HCT116 (cell line): ENCODE measurements around the gene ZNF319. TPM values are rescaled to one million over a fixed set of nuclear protein-coding genes. Genes with fewer than 3 reads are reported as not detected.

Experiments
- ATAC-seq: fragments of 200-7000 bp; cut with Tn5 transposase; 2 replicates; pipeline ENCODE4 v1.9.1; 2020; ENCODE audit warnings: mild to moderate bottlenecking, moderate library complexity
- BruUV-seq: library from RNA; stranded (reverse); fragments of 400-500 nt; replicated peaks from 2 replicates; lab custom pipeline; 2021; lab: Mats Ljungman, UMichigan
- CTCF ChIA-PET: fragments of 300-600 bp; sonication (Branson Sonifier 250); formaldehyde crosslinking; loops from one replicate; lab custom pipeline; 2021; ENCODE audit warnings: antibody characterized with exemption; lab: Charles Lee
- POLR2A ChIA-PET: fragments of 300-600, 350-600 bp; sonication (Branson Sonifier 250); formaldehyde crosslinking; loops from one replicate; lab custom pipeline; 2021; ENCODE audit warnings: antibody characterized with exemption; lab: Charles Lee
- RAD21 ChIA-PET, 2 experiments: fragments of 300-600 bp; sonication (Branson Sonifier 250); formaldehyde crosslinking; loops; one replicate each; lab custom pipeline; 2023; ENCODE audit warnings: low total read pairs in 2 of 2; ENCODE audit not compliant: uncharacterized antibody in 2 of 2, unreplicated experiment in 2 of 2, low non-redundant PET in 1 of 2; lab: Charles Lee
- DNase-seq: peaks from one replicate; pipeline ENCODE4 v3.0.0-alpha.2; 2010; ENCODE audit warnings: low read depth, low spot score
- H2AFZ ChIP-seq: fragments of 200-600 bp; shearing (Covaris generic), sonication (generic); 2 replicates; pipeline ENCODE4 v1.6.1; 2017; ENCODE audit warnings: low read depth, mixed run types, mixed read lengths, antibody characterized with exemption, low read length; ENCODE audit not compliant: poor library complexity, severe bottlenecking
- H3K27ac ChIP-seq: 2 replicates; pipeline ENCODE4 v1.5.1; 2012; ENCODE audit warnings: low read depth, low read length
- H3K27me3 ChIP-seq: fragments of 200-600 bp; sonication (generic); 2 replicates; pipeline ENCODE4 v1.6.1; 2016; ENCODE audit warnings: mixed run types, low read length, mixed read lengths; ENCODE audit not compliant: insufficient read depth
- H3K36me3 ChIP-seq, 2 experiments: fragments of 200-500 bp in 1 of 2; fragments of 200-600 bp in 1 of 2; sonication (Bioruptor generic) in 1 of 2; sonication (generic) in 1 of 2; 2 replicates each; pipeline versions ENCODE4 v1.5.1 to v1.6.1; 2014 to 2016; ENCODE audit warnings: low read length in 2 of 2, inconsistent platforms in 1 of 2, mixed read lengths in 1 of 2, mixed run types in 1 of 2; ENCODE audit not compliant: insufficient read depth in 2 of 2, control insufficient read depth in 1 of 2
- H3K4me1 ChIP-seq, 2 experiments: fragments of 200-600 bp in 1 of 2; sonication (generic) in 1 of 2; 2 replicates each; pipeline versions ENCODE4 v1.5.1 to v1.6.1; 2012 to 2017; ENCODE audit warnings: low read length in 2 of 2, inconsistent platforms in 1 of 2, mild to moderate bottlenecking in 1 of 2, mixed read lengths in 1 of 2, mixed run types in 1 of 2, moderate library complexity in 1 of 2; ENCODE audit not compliant: insufficient read depth in 2 of 2, control insufficient read depth in 1 of 2
- H3K4me2 ChIP-seq: fragments of 200-600 bp; sonication (generic); 2 replicates; pipeline ENCODE4 v1.6.1; 2017; ENCODE audit warnings: mixed run types, low read length, mixed read lengths
- H3K4me3 ChIP-seq, 2 experiments: fragments of 200-600 bp in 1 of 2; sonication (generic) in 1 of 2; replicated peaks in 1 of 2; 2 replicates each; pipeline ENCODE4 v1.5.1; 2011 to 2016; ENCODE audit warnings: low read length in 2 of 2, control low read depth in 1 of 2, low read depth in 1 of 2, mild to moderate bottlenecking in 1 of 2, mixed read lengths in 1 of 2, mixed run types in 1 of 2
- H3K79me2 ChIP-seq: fragments of 200-600 bp; sonication (generic); 2 replicates; pipeline ENCODE4 v1.6.1; 2017; ENCODE audit warnings: mild to moderate bottlenecking, mixed run types, low read length, moderate library complexity, mixed read lengths; ENCODE audit not compliant: insufficient read depth
- H3K9ac ChIP-seq: fragments of 200-600 bp; sonication (generic); 2 replicates; pipeline ENCODE4 v1.6.1; 2016; ENCODE audit warnings: low read length, mixed read lengths
- H3K9me2 ChIP-seq: fragments of 200-600 bp; sonication (generic), shearing (Covaris generic); 2 replicates; pipeline ENCODE4 v1.6.1; 2017; ENCODE audit warnings: mixed run types, mild to moderate bottlenecking, moderate library complexity; ENCODE audit not compliant: insufficient read depth
- H3K9me3 ChIP-seq, 2 experiments: fragments of 200-500 bp in 1 of 2; fragments of 200-600 bp in 1 of 2; sonication (Bioruptor generic) in 1 of 2; sonication (generic) in 1 of 2; 2 replicates each; pipeline ENCODE4 v1.6.1; 2014 to 2017; ENCODE audit warnings: low read length in 2 of 2, mixed read lengths in 2 of 2, inconsistent platforms in 1 of 2, low read depth in 1 of 2, mild to moderate bottlenecking in 1 of 2, mixed run types in 1 of 2, moderate library complexity in 1 of 2; ENCODE audit not compliant: control insufficient read depth in 1 of 2, insufficient read depth in 1 of 2
- H4K20me1 ChIP-seq: fragments of 200-600 bp; sonication (generic), shearing (Covaris generic); 2 replicates; pipeline ENCODE4 v1.6.1; 2017; ENCODE audit warnings: mixed run types, mild to moderate bottlenecking, moderate library complexity; ENCODE audit not compliant: insufficient read depth
- CBX3 ChIP-seq: IDR thresholded peaks from 2 replicates; pipeline ENCODE4 v1.6.1; 2012; ENCODE audit warnings: low read depth
- CEBPB ChIP-seq: IDR thresholded peaks from 2 replicates; pipeline ENCODE4 v1.6.1; 2012; ENCODE audit warnings: low read depth
- EGR1 ChIP-seq: IDR thresholded peaks from 2 replicates; pipeline ENCODE4 v1.6.1; 2012; ENCODE audit warnings: low read depth
- ELF1 ChIP-seq: IDR thresholded peaks from 2 replicates; pipeline ENCODE4 v1.6.1; 2012; ENCODE audit warnings: low read depth, borderline replicate concordance
- EZH2 ChIP-seq: fragments of 200-600 bp; sonication (generic); IDR thresholded peaks from 2 replicates; pipeline ENCODE4 v1.6.1; 2017; ENCODE audit warnings: antibody characterized with exemption, mixed run types
- FOSL1 ChIP-seq: IDR thresholded peaks from 2 replicates; pipeline ENCODE4 v1.6.1; 2012; ENCODE audit warnings: low read depth
- JUND ChIP-seq: IDR thresholded peaks from 2 replicates; pipeline ENCODE4 v1.6.1; 2012
- MAX ChIP-seq: IDR thresholded peaks from 2 replicates; pipeline ENCODE4 v1.6.1; 2012
- POLR2A ChIP-seq: IDR thresholded peaks from 2 replicates; pipeline ENCODE4 v1.7.0; 2011; ENCODE audit warnings: borderline replicate concordance; ENCODE audit not compliant: insufficient read depth, insufficient read length; ENCODE audit errors: extremely low read depth
- RAD21 ChIP-seq: IDR thresholded peaks from 2 replicates; pipeline ENCODE4 v1.6.1; 2012; ENCODE audit warnings: low read depth, mild to moderate bottlenecking
- REST ChIP-seq: IDR thresholded peaks from 2 replicates; pipeline ENCODE4 v1.6.1; 2012; ENCODE audit warnings: low read depth
- SP1 ChIP-seq: IDR thresholded peaks from 2 replicates; pipeline ENCODE4 v1.6.1; 2012; ENCODE audit warnings: low read depth
- SRF ChIP-seq: IDR thresholded peaks from 2 replicates; pipeline ENCODE4 v1.6.1; 2012; ENCODE audit warnings: low read depth
- TCF7L2 ChIP-seq: IDR thresholded peaks from 2 replicates; pipeline ENCODE4 v1.7.0; 2011; ENCODE audit warnings: borderline replicate concordance, inconsistent platforms; ENCODE audit not compliant: insufficient read depth, insufficient read length; ENCODE audit errors: extremely low read depth
- YY1 ChIP-seq: IDR thresholded peaks from 2 replicates; pipeline ENCODE4 v1.6.1; 2011; ENCODE audit warnings: low read length, low read depth, moderate library complexity, mild to moderate bottlenecking; ENCODE audit not compliant: insufficient replicate concordance; ENCODE audit errors: extremely low read depth
- ZBTB33 ChIP-seq: IDR thresholded peaks from 2 replicates; pipeline ENCODE4 v1.6.1; 2011; ENCODE audit warnings: mild to moderate bottlenecking, low read length, moderate library complexity; ENCODE audit not compliant: insufficient replicate concordance; ENCODE audit errors: extremely low read depth
- ZFX ChIP-seq: fragments of 450-650 bp; IDR thresholded peaks from 2 replicates; pipeline ENCODE4 v1.6.1; 2017
- ZNF274 ChIP-seq: fragments of 200-500 bp; sonication (Bioruptor generic); IDR thresholded peaks from 2 replicates; pipeline ENCODE4 v1.6.1; 2014; ENCODE audit warnings: mild to moderate bottlenecking, low read depth, low read length, inconsistent platforms
- intact Hi-C: fragments of 100-400 bp; cut with micrococcal nuclease; formaldehyde crosslinking; loops from 2 replicates; pipeline ENCODE4 v1.10.0; 2022
- total RNA-seq: library from RNA; stranded (reverse); gene quantifications from one replicate; pipeline ENCODE4 v1.2.1, GENCODE V29; 2021; ENCODE audit not compliant: unreplicated experiment

The ZNF319 gene
- total RNA-seq, 1 experiment from 2014 or later, result 7.1 TPM

GRCh38 chr16:58042001-58042885 is 41.8 kb upstream of the ZNF319 start (continued):
- TF ChIP-seq ZBTB33 (no peak), ZFX (no peak), JUND (no peak), SRF (no peak), RAD21 (no peak), POLR2A (no peak), MAX (no peak), ELF1 (no peak), CBX3 (no peak), EGR1 (no peak)

GRCh38 chr16:58041628-58041955 is 41.1 kb upstream of the ZNF319 start:
- ChIA-PET RAD21 (no interaction called here), POLR2A (no interaction called here), CTCF (no interaction called here)
- Histone ChIP-seq H3K27me3 (no peaks in the 10 kb centered on the region), H3K36me3 (peaks cover 5 to 9% of the 10 kb centered on the region in 2 experiments; a peak in 2 of 4 replicates), H3K9me2 (no peaks in the 10 kb centered on the region), H4K20me1 (no peaks in the 10 kb centered on the region), H3K4me3 (no peak overlapping the region), H3K27ac (no peak overlapping the region), H2AFZ (no peak overlapping the region), H3K9ac (no peak overlapping the region), H3K4me2 (no peak overlapping the region), H3K9me3 (no peaks in the 10 kb centered on the region), H3K79me2 (no peaks in the 10 kb centered on the region), H3K4me1 (no peaks in the 10 kb centered on the region)
- TF ChIP-seq POLR2A (no peak), TCF7L2 (no peak), SP1 (no peak), SRF (no peak), YY1 (no peak), EZH2 (no peak), REST (no peak), ZNF274 (no peak), MAX (no peak), CEBPB (no peak), RAD21 (no peak), FOSL1 (no peak), CBX3 (no peak)
- intact Hi-C loops, result no loop called here
- ATAC-seq, result no peak
- BruUV-seq, result no TSS peak
- no peak for DNase-seq
